ENCODE measurements around the gene SLC7A8.
"Not testable (repeated sequence)": the region's sequence is repeated elsewhere in the genome, so short reads cannot be mapped to it uniquely, and the experiment has no call there.

The SLC7A8 gene

GRCh38 chr14:23183479-23183878 is at the start of gene SLC7A8:
Gene SLC7A8 (minus strand): TSS chr14:23183660. CDS start chr14:23182914, 746 bp downstream.
- DNase-seq: peak; percentile 62

GRCh38 chr14:23232241-23232808 is 48.9 kb upstream of the SLC7A8 start:
- DNase-seq: not testable (repeated sequence)

- DNase-seq: no peak
Measured at GRCh38 chr14:23228812-23229211, 45.4 kb upstream of the SLC7A8 start.

- DNase-seq: no peak
Measured at GRCh38 chr14:23227566-23227965, 44.1 kb upstream of the SLC7A8 start.

- DNase-seq: not testable (repeated sequence)
Measured at GRCh38 chr14:23224958-23225357, 41.5 kb upstream of the SLC7A8 start.

GRCh38 chr14:23219075-23219474 is 35.6 kb upstream of the SLC7A8 start:
- no peak for DNase-seq

GRCh38 chr14:23217032-23218020 is 33.9 kb upstream of the SLC7A8 start:
- DNase-seq: no peak

- no peak for DNase-seq
Measured at GRCh38 chr14:23215421-23215820, 32.0 kb upstream of the SLC7A8 start.

GRCh38 chr14:23209651-23210423 is 26.4 kb upstream of the SLC7A8 start:
- DNase-seq: no peak

GRCh38 chr14:23208324-23208723 is 24.9 kb upstream of the SLC7A8 start:
- no peak for DNase-seq

GRCh38 chr14:23207146-23207540 is 23.7 kb upstream of the SLC7A8 start:
- DNase-seq: no peak

- no peak for DNase-seq
Measured at GRCh38 chr14:23206422-23207145, 23.1 kb upstream of the SLC7A8 start.

- DNase-seq: no peak
Measured at GRCh38 chr14:23202001-23202400, 18.5 kb upstream of the SLC7A8 start.

GRCh38 chr14:23199141-23199540 is 15.7 kb upstream of the SLC7A8 start:
- not testable (repeated sequence) for DNase-seq

GRCh38 chr14:23196487-23196886 is 13.0 kb upstream of the SLC7A8 start:
- not testable (repeated sequence) for DNase-seq

- no peak for DNase-seq
Measured at GRCh38 chr14:23195552-23196101, 12.2 kb upstream of the SLC7A8 start.

- DNase-seq: no peak
Measured at GRCh38 chr14:23193432-23193831, 10.0 kb upstream of the SLC7A8 start.

- no peak for DNase-seq
Measured at GRCh38 chr14:23187925-23188324, 4.5 kb upstream of the SLC7A8 start.

- peak; percentile 50 for DNase-seq
Measured at GRCh38 chr14:23186913-23187654, 3.6 kb upstream of the SLC7A8 start.

- no peak for DNase-seq
Measured at GRCh38 chr14:23185063-23185462, 1.6 kb upstream of the SLC7A8 start.

- DNase-seq: peak; percentile 56
Measured at GRCh38 chr14:23183158-23183470, 346 bp downstream of the SLC7A8 start.

Measured in DMS79 treated with DMSO at 0.1 percent for 48 hours (cell line).